ENCODE data around the gene GALM. TPM values are rescaled to one million over a fixed set of nuclear protein-coding genes. Genes with fewer than 3 reads are reported as not detected.
A peak's percentile ranks its signal among the peaks of the same experiment; 100 is the strongest.

The GALM gene
- polyA plus RNA-seq, 1 donor, result 76.1 TPM

DNA sequence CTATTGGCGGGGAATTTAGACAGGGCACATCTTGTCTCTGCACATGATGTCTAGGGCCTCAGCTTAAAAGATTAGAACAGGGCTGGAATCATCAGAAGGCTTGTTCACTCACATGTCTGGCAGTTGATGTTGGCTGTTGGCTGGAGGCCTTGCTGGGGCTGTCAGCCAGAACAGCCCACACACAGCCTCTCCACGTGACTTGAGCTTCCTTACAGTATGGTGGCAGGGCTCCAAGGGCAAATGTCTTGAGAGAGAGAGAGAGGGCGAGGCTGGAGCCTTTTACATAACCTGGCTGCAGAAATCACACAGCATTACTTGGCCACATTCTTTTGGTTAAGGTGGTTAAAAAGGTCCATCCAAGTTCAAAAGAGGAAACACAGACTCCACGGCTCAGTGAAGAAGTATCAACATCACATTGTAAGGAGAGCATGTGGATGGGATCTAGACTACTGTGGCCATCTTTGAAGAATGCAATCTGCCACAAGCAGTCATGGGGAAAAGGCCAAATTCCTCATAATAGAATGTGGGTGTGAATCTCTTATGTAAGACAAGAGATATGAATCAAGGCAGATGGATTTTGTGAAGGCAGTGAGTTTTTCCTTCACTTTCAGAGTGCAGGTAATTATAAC is 54.8 kb downstream of the GALM start:
- DNase-seq, result peak in 1 of 2 donors; percentile 37
- no peak overlapping the region for H3K27ac ChIP-seq (ENCODE audit: low read length)
- no peak overlapping the region for H3K4me3 ChIP-seq (ENCODE audit: low read length)
- no peaks in the 10 kb centered on the region for H3K4me1 ChIP-seq (ENCODE audit: control insufficient read depth, insufficient read depth, low read length)
- H3K9me3 ChIP-seq (ENCODE audit: control insufficient read depth, low read depth, low read length), result peaks cover 5% of the 10 kb centered on the region
- H3K36me3 ChIP-seq (ENCODE audit: control insufficient read depth, insufficient read depth, low read length), result peaks cover 4% of the 10 kb centered on the region
- H3K27me3 ChIP-seq (ENCODE audit: control insufficient read depth, insufficient read depth, low read length), result no peaks in the 10 kb centered on the region
- 83% methylated on average over 1 of the region's 4 CpGs for WGBS (ENCODE audit: insufficient coverage, low lambda C conversion rate)

DNA sequence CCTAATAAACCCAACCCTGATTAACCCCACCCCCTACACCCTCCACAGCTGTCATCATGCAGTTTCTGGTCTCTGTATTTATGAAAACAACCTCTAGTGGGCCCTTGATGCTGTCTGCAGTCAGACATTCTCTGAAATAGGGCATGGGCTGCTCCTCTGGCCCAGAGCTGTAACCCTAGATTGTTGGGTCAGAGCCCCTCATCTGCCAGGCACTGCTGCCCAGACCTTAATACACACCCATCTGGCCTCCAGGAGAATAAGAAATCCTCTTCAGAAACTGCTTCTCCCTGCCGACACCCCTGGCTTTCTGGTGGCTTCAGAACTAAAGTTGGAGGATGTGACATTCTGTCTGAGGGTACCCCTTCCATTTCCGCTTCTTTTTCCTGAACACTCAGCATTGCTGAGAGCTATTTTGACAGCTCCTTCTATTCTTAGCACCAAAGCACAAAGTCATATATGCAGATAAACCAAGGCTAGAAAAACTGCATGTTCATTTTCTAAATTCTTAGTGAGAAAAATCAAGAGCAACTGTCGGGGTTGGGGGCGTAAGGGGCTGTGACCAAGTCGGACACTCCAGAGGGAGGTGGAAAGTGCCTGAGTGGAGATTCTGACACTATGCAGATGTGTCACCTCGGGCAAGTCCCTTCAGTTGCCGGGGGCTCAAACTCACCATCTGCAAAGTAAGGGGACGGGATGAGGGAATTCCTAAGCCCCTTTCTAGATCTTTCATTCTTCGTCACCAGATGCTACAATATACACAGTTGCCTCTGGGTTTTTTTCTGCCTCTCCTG is 56.6 kb downstream of the GALM start:
- H3K4me1 ChIP-seq (ENCODE audit: control insufficient read depth, insufficient read depth, low read length), result no peaks in the 10 kb centered on the region
- WGBS (ENCODE audit: insufficient coverage, low lambda C conversion rate), result 90% methylated on average over 3 of the region's 9 CpGs
- no peaks in the 10 kb centered on the region for H3K36me3 ChIP-seq (ENCODE audit: control insufficient read depth, insufficient read depth, low read length)
- peaks cover 5% of the 10 kb centered on the region for H3K9me3 ChIP-seq (ENCODE audit: control insufficient read depth, low read depth, low read length)
- H3K27ac ChIP-seq (ENCODE audit: low read length), result no peak overlapping the region
- no peak for DNase-seq
- H3K4me3 ChIP-seq (ENCODE audit: low read length), result no peak overlapping the region
- H3K27me3 ChIP-seq (ENCODE audit: control insufficient read depth, insufficient read depth, low read length), result no peaks in the 10 kb centered on the region

DNA sequence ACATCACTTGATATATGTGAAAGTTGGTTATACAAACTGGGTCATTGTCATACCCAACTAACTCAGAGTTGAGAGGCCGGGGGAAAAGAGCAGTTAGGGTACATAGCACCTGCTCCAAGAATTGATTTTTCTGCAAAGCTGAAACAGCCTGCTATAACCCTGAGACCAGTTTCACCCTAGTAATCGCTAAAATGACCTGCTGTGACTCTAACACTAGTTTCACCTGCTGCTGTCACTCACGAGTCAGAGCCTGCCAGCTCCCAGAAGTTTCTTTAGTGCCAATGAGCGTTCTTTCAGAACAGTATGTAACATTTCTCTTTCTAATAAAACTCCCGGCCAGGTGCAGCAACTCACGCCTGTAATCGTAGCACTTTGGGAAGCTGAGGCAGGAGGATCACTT is 57.3 kb downstream of the GALM start:
- no CpG with 5 or more reads among the region's 7 CpGs for WGBS (ENCODE audit: insufficient coverage, low lambda C conversion rate)
- H3K27ac ChIP-seq (ENCODE audit: low read length), result no peak overlapping the region

DNA sequence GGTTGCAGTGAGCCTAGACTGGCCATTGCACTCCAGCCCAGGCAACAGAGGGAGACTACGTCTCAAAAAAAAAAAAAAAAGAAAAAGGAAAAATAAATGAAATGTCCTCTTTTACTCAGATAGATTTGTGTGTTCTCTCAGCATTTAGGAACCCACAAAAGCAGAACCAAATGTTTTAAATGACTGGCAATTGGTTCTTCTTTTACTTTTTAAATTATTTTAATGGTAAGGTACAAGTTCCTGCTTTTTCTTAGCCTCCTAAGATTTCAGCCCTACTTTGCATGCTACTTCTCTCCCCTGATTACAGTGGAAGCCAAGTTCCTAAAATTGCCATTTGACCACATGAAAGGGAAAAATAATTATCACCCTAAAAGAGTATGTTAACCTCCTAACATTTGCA is 61.7 kb downstream of the GALM start:
- DNase-seq, result no peak
- Histone ChIP-seq H3K36me3 (ENCODE audit: control insufficient read depth, insufficient read depth, low read length) (peaks cover 24% of the 10 kb centered on the region), H3K9me3 (ENCODE audit: control insufficient read depth, low read depth, low read length) (no peaks in the 10 kb centered on the region), H3K4me1 (ENCODE audit: control insufficient read depth, insufficient read depth, low read length) (no peaks in the 10 kb centered on the region), H3K27me3 (ENCODE audit: control insufficient read depth, insufficient read depth, low read length) (no peaks in the 10 kb centered on the region), H3K27ac (ENCODE audit: low read length) (no peak overlapping the region), H3K4me3 (ENCODE audit: low read length) (no peak overlapping the region)
- WGBS (ENCODE audit: insufficient coverage, low lambda C conversion rate), result 100% methylated on average over 1 of the region's 1 CpG

More for the DNA sequence above, 57.3 kb downstream of the GALM start:
- Histone ChIP-seq H3K4me3 (ENCODE audit: low read length) (no peak overlapping the region), H3K9me3 (ENCODE audit: control insufficient read depth, low read depth, low read length) (peaks cover 5% of the 10 kb centered on the region), H3K4me1 (ENCODE audit: control insufficient read depth, insufficient read depth, low read length) (no peaks in the 10 kb centered on the region), H3K36me3 (ENCODE audit: control insufficient read depth, insufficient read depth, low read length) (no peaks in the 10 kb centered on the region), H3K27me3 (ENCODE audit: control insufficient read depth, insufficient read depth, low read length) (no peaks in the 10 kb centered on the region)
- no peak for DNase-seq

DNA sequence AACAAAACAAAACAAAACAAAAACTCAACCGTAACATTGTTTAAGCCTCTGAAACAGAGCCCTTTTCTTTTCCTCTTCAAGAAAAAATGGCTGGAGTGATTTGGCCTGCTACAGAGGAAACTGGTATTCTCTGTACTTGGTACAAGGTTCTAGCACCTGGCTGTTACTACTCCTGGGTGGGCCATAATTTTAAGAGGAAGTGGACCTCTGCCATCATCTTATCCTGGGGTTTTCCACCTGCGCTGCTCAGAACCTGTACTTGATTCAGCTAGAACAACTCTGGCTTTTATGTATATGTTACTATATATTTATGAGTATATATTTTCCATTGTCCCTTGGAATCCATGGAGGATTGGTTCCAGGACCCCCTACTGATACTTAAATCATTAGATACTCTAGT is 62.8 kb downstream of the GALM start:
- no CpG with 5 or more reads among the region's 2 CpGs for WGBS (ENCODE audit: insufficient coverage, low lambda C conversion rate)
- no peak for DNase-seq
- Histone ChIP-seq H3K4me3 (ENCODE audit: low read length) (no peak overlapping the region), H3K27ac (ENCODE audit: low read length) (no peak overlapping the region), H3K9me3 (ENCODE audit: control insufficient read depth, low read depth, low read length) (no peaks in the 10 kb centered on the region), H3K27me3 (ENCODE audit: control insufficient read depth, insufficient read depth, low read length) (no peaks in the 10 kb centered on the region), H3K36me3 (ENCODE audit: control insufficient read depth, insufficient read depth, low read length) (peaks cover 30% of the 10 kb centered on the region), H3K4me1 (ENCODE audit: control insufficient read depth, insufficient read depth, low read length) (no peaks in the 10 kb centered on the region)

DNA sequence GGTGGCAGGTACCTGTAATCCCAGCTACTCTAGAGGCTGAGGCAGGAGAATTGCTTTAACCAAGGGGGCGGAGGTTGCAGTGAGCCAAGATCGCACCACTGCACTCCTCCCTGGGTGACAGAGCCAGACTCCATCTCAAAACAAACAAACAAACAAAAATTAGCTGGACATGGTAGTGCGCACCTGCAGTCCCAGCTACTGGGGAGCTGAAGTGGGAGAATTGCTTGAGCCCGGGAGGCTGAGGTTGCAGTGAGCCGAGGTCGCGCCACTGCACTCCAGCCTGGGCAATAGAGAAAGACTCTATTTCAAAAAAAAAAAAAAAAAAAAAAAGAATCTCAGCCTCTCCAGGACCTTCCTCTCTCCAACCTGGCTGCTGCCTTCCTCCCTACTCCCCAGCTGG is 65.2 kb downstream of the GALM start:
- no peaks in the 10 kb centered on the region for H3K9me3 ChIP-seq (ENCODE audit: control insufficient read depth, low read depth, low read length)
- no CpG with 5 or more reads among the region's 7 CpGs for WGBS (ENCODE audit: insufficient coverage, low lambda C conversion rate)
- DNase-seq, result no peak
- no peak overlapping the region for H3K27ac ChIP-seq (ENCODE audit: low read length)
- no peak overlapping the region for H3K4me3 ChIP-seq (ENCODE audit: low read length)
- H3K36me3 ChIP-seq (ENCODE audit: control insufficient read depth, insufficient read depth, low read length), result peaks cover 33% of the 10 kb centered on the region
- peaks cover 10% of the 10 kb centered on the region for H3K4me1 ChIP-seq (ENCODE audit: control insufficient read depth, insufficient read depth, low read length)
- H3K27me3 ChIP-seq (ENCODE audit: control insufficient read depth, insufficient read depth, low read length), result no peaks in the 10 kb centered on the region

DNA sequence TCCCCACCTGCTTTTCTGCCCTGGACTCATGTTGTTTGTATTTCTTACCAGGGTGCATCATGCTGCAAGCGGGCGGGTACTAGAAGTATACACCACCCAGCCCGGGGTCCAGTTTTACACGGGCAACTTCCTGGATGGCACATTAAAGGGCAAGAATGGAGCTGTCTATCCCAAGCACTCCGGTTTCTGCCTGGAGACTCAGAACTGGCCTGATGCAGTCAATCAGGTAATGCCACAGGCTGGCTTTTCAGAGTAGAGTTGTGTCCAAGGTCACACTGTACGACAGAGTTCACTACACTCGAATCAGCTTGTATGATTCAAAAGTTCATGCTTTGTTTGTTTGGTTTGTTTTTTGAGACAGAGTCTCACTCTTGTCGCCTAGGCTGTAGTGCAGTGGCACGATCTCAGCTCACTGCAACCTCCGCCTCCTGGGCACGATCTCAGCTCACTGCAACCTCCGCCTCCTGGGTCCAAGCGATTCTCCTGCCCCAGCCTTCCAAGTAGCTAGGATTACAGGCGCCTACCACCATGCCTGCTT is 65.8 kb downstream of the GALM start:
- WGBS (ENCODE audit: insufficient coverage, low lambda C conversion rate), result no CpG with 5 or more reads among the region's 14 CpGs
- no peaks in the 10 kb centered on the region for H3K9me3 ChIP-seq (ENCODE audit: control insufficient read depth, low read depth, low read length)
- H3K4me1 ChIP-seq (ENCODE audit: control insufficient read depth, insufficient read depth, low read length), result peaks cover 10% of the 10 kb centered on the region
- no peaks in the 10 kb centered on the region for H3K27me3 ChIP-seq (ENCODE audit: control insufficient read depth, insufficient read depth, low read length)
- H3K36me3 ChIP-seq (ENCODE audit: control insufficient read depth, insufficient read depth, low read length), result peaks cover 33% of the 10 kb centered on the region
- DNase-seq, result no peak
- no peak overlapping the region for H3K4me3 ChIP-seq (ENCODE audit: low read length)
- H3K27ac ChIP-seq (ENCODE audit: low read length), result no peak overlapping the region

DNA sequence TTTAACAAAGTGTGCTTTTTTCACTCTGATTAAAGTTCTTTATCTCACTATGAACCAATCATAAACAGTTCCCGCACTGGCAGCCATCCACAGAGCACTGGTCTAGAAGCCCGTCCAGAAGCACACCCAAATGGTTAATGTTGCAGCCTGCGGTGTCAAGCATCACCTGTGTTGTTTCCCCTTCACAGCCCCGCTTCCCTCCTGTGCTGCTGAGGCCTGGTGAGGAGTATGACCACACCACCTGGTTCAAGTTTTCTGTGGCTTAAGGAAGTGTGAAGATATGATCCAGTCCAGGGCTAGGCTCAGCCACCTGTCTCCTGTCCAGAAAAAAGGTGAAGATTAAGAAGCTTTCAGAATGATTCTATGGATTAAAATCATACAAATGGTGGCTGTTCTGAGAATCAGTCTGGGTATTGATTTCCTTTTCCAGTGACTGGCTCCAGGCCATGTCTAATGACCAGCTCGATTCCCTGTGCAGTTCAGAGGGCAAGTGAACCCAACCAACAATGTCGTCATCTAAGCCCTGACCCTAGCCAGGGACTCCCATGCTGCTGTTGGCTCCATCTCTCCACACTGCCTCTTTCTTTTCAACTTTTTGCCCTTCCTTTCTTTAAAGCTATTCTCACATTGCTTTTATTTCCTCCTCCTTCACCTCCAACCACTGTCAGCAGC is 67.5 kb downstream of the GALM start:
- Histone ChIP-seq H3K36me3 (ENCODE audit: control insufficient read depth, insufficient read depth, low read length) (peaks cover 37% of the 10 kb centered on the region), H3K27me3 (ENCODE audit: control insufficient read depth, insufficient read depth, low read length) (no peaks in the 10 kb centered on the region), H3K4me1 (ENCODE audit: control insufficient read depth, insufficient read depth, low read length) (peaks cover 10% of the 10 kb centered on the region), H3K9me3 (ENCODE audit: control insufficient read depth, low read depth, low read length) (no peaks in the 10 kb centered on the region), H3K27ac (ENCODE audit: low read length) (no peak overlapping the region), H3K4me3 (ENCODE audit: low read length) (no peak overlapping the region)
- no CpG with 5 or more reads among the region's 6 CpGs for WGBS (ENCODE audit: insufficient coverage, low lambda C conversion rate)
- DNase-seq, result no peak

DNA sequence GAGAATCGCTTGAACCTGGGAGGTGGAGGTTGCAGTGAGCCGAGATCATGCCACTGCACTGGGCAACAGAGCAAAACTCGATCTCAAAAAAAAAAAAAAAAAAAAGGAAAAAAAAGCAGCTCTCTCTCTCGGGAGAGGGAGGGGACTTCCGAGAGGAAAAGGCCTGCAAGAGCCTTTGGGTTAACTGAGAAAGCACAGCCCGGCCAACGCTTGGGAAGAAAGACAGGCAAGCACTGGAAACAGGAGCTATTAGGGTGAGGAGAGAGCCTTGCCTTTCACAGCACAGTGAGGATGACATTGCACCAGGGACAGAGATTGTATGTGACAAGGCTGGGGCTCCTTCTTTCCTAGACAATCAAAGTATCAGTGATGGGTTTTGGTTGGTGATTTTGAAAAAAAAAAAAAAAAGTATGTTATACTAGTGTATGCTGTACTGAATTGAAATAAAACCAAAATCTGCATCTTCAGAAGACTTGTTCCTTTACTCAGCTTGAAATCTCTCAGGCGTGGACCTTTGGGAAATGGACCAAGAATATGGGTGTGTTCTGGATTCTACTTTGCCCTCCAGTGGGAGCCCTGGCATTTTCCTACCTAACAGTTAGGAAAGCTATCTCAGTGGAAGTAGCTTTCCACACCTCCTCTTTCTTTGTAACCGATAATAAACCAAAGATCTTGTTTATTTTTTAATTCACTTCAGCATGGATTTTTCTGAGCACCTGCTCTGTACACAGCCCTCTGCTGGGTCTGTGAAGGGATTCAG is 68.6 kb downstream of the GALM start:
- Histone ChIP-seq H3K4me1 (ENCODE audit: control insufficient read depth, insufficient read depth, low read length) (peaks cover 10% of the 10 kb centered on the region), H3K27ac (ENCODE audit: low read length) (no peak overlapping the region), H3K27me3 (ENCODE audit: control insufficient read depth, insufficient read depth, low read length) (no peaks in the 10 kb centered on the region), H3K9me3 (ENCODE audit: control insufficient read depth, low read depth, low read length) (no peaks in the 10 kb centered on the region), H3K36me3 (ENCODE audit: control insufficient read depth, insufficient read depth, low read length) (peaks cover 34% of the 10 kb centered on the region), H3K4me3 (ENCODE audit: low read length) (no peak overlapping the region)
- no peak for DNase-seq
- 100% methylated on average over 1 of the region's 9 CpGs for WGBS (ENCODE audit: insufficient coverage, low lambda C conversion rate)

DNA sequence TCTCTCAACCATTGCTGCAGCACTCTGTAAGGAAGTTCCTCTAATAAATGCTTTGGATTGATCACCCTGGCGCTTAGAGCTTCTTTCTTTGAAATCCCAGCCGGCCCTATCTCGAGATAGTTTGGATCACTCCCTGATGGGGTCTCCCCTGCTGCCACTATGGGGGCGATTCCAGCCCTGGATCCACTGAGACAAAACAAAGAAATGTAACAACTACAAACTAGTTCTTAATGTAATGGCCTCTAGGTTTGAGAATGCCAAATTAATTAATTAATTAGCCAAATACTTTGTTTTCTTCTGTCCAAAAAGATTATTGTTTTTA is 70.0 kb downstream of the GALM start:
- H3K36me3 ChIP-seq (ENCODE audit: control insufficient read depth, insufficient read depth, low read length), result peaks cover 31% of the 10 kb centered on the region
- H3K27me3 ChIP-seq (ENCODE audit: control insufficient read depth, insufficient read depth, low read length), result no peaks in the 10 kb centered on the region
- H3K9me3 ChIP-seq (ENCODE audit: control insufficient read depth, low read depth, low read length), result no peaks in the 10 kb centered on the region
- WGBS (ENCODE audit: insufficient coverage, low lambda C conversion rate), result no CpG with 5 or more reads among the region's 4 CpGs
- no peak overlapping the region for H3K4me3 ChIP-seq (ENCODE audit: low read length)
- DNase-seq, result no peak
- peaks cover 10% of the 10 kb centered on the region for H3K4me1 ChIP-seq (ENCODE audit: control insufficient read depth, insufficient read depth, low read length)
- H3K27ac ChIP-seq (ENCODE audit: low read length), result peak overlapping the region; percentile 43
